HG03521 (cell line): ENCODE measurements around the gene SPDYE2B.
A peak's percentile ranks its signal among the peaks of the same experiment; 100 is the strongest.
"Not testable (repeated sequence)": the region's sequence is repeated elsewhere in the genome, so short reads cannot be mapped to it uniquely, and the experiment has no call there.

Source experiments
- ATAC-seq: cut with Tn5 transposase; IDR thresholded peaks from one replicate; pipeline ENCODE4 v1.9.1; 2021; ENCODE audit warnings: mild to moderate bottlenecking, moderate library complexity; ENCODE audit not compliant: unreplicated experiment

Gene SPDYE2B

DNA sequence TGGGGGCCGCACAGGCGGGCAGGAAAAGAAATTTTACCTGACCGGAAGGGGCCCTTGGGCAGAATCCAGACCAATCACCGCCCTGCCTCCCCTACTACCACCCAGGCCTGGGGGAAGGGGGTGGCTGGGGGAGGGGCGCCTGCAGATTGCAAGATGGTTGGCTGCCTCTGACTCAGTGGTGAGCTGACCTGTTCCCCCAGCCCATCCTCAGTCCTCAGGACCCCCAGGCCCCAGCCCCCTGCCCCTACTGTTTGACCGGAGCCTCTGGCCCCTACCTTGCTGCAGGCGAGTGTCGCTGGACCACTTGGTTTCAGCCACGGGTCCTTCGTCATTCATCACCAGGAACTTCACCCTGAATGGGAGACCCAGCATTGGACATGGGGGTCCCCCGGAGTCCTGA lies 11.3 kb upstream of the SPDYE2B start:
- not testable (repeated sequence) for ATAC-seq

- not testable (repeated sequence) for ATAC-seq
These were observed 7.4 kb upstream of the SPDYE2B start, which contains the start of gene UPK3BL1 for GRCh38 chr7:102642691-102643090. Gene UPK3BL1, minus strand, starts transcription at chr7:102642791. Its CDS starts 50 bp downstream, at chr7:102642741.

DNA sequence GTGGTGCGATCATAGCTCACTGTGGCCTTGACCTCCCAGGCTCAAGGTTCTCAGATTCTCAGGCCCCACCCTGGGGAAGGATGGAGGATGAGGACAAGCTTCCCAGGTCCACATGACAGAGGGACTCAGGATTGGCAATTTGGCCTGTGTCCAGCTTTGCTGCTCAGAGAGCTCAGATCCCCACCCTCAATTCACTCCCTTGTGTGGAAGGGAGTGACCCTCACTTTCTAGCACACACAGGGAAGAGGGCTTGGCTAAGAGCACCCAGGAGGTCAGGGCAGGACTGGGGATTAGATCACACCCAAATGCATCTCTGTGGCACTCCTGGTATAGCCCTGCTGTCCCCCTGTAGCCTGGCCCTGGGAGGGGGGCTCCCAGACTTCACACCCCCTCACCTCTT lies 6.7 kb upstream of the SPDYE2B start:
- ATAC-seq, result not testable (repeated sequence)

DNA sequence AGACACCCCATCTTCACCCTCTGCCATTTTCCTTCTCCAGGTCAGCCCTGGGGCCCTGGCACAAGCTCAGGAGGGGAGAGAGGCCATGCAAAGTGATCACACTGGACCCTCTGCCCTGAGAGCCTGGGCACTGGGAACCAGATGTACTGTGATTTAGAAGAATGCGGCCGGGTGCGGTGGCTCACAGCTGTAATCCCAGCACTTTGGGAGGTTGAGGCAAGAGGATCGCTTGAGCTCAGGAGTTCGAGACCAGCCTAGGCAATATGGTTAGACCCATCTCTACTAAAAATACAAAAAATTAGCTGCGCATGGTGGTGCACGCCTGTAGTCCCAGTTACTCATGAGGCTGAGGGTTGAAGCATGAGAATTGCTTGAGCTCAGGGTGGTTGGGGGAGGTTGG lies 2.3 kb upstream of the SPDYE2B start:
- not testable (repeated sequence) for ATAC-seq

DNA sequence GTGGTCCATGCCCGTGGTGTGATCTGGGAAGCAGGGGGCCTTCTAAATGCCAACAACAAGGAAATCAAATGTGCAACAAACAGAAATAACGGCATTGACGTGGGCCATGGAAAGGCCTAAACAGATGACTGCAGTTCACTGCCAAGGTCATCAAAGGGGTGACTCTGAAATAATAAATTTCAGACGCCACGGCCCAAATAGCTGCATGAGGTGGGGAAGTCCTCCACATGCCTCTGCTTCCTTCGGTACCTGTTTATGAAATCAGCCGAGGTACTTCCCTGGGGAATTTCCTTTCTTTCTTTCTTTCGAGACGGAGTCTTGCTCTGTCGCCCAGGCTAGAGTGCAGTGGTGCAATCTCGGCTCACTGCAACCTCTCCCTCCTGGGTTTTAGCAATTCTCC lies 14.6 kb downstream of the SPDYE2B start:
- ATAC-seq, result not testable (repeated sequence)

DNA sequence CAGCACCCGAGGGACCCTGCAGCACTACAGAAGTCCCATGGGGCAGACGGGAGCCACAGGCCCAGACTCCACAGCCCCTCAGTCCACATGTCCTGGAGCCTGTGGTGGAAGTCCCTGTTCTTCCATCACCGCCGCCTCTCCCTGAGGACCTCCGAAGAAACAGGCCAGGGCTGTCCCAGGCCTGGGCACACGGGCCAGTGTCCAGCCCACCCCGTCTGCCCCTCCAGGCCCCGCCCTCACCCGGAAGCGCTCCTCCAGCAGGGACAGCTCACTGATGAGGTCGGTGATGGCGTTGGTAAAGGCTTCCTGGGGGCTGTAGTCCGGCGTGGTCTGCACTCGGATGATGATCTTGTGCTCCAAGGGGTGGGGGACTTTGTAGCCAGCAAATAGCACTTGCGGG lies 16.7 kb downstream of the SPDYE2B start:
- not testable (repeated sequence) for ATAC-seq

GRCh38 chr7:102667523-102667922 lies 17.4 kb downstream of the SPDYE2B start:
- ATAC-seq, result not testable (repeated sequence)

GRCh38 chr7:102671166-102671955 lies 21.2 kb downstream of the SPDYE2B start, which contains the start of gene POLR2J2:
Gene POLR2J2, minus strand, starts transcription at chr7:102671663. Its CDS starts 62 bp downstream, at chr7:102671601.
- peak; percentile 79 for ATAC-seq

DNA sequence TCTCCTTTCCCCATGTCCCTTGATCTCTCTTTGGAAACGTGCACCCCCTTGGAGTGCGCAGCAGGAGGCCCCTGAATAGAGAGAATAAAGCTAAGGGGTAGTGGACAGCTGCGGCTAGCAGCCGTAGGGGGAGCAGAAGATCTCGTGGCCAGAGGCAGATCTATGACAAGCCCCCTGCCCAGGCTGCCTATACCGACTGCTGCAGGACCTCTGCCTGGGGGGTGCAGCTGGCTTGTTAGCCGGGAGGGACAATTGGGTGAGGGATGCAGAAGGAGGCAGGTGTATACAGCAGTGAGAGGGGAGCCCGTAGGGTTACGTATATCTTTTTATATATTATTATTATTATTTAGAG lies 21.8 kb downstream of the SPDYE2B start:
- peak; percentile 12 for ATAC-seq

GRCh38 chr7:102673447-102674067 lies 23.4 kb downstream of the SPDYE2B start:
- not testable (repeated sequence) for ATAC-seq

GRCh38 chr7:102675545-102675944 lies 25.4 kb downstream of the SPDYE2B start:
- not testable (repeated sequence) for ATAC-seq

DNA sequence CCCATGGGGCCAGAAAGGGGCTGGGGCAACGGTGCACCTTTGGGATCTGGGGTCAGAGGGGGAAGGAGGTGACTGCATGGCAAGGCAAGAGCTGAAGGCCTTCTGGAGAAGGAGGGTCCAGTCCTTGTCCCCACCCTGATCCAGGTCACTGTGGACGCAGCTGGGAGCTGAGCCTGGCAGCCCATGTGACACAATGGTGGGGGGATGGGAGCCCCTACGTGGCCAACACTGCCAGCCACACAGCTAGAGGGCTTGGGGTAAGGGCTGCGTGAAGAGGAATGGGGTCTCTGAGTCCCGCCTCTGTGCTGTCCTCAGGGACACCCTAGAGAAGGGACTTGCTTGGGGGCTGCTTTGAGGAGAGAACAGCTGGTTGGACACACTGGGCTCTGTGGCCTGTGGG lies 30.7 kb downstream of the SPDYE2B start:
- ATAC-seq, result not testable (repeated sequence)

DNA sequence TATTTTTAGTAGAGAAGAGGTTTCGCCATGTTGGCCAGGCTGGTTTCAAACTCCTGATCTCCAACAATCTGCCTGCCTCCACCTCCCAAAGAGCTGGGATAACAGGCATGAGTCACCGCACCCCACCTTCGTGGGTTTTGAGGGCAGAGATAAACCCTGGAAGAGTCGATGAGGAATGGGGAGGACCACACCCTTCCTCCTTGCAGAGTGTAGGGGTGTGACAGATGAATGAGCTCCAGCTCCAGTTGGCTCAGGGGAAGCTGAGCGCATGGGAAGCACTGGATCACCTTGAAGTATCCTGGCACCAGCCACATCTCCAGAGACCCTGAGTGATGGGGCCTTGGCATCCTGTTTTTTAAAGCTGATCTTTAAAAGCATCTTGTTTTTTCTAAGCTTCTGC lies 32.4 kb downstream of the SPDYE2B start:
- not testable (repeated sequence) for ATAC-seq

- peak; percentile 66 for ATAC-seq
These were observed 38.3 kb downstream of the SPDYE2B start for GRCh38 chr7:102688299-102689036.

- ATAC-seq, result peak; percentile 67
These were observed 39.5 kb downstream of the SPDYE2B start for GRCh38 chr7:102689436-102690282.

- not testable (repeated sequence) for ATAC-seq
These were observed 40.5 kb downstream of the SPDYE2B start for GRCh38 chr7:102690602-102691001.

- not testable (repeated sequence) for ATAC-seq
These were observed 43.9 kb downstream of the SPDYE2B start for GRCh38 chr7:102694008-102694407.

DNA sequence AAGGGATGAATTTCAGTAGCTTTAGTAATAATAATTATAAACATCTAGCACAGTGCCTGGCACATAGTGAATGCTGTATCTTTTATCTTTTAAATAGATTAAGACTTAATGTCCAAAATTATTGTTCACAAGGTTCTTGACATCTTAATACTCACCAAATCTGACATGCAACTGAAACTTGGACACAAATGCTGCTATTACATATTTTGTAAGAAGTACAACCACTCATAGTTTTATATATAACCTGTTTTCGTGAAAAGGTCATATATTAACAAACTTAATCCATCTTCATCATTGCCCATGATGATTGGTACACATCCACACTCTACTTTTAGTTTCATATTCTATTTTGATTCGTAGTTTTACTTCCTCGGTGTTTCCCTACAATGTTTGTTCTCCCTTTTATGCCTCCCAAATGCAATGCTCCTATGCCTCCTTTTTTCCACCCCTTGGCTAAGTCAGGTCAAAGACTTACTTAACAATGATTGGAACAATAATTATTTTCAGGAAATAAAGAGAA lies 45.0 kb downstream of the SPDYE2B start:
- not testable (repeated sequence) for ATAC-seq

DNA sequence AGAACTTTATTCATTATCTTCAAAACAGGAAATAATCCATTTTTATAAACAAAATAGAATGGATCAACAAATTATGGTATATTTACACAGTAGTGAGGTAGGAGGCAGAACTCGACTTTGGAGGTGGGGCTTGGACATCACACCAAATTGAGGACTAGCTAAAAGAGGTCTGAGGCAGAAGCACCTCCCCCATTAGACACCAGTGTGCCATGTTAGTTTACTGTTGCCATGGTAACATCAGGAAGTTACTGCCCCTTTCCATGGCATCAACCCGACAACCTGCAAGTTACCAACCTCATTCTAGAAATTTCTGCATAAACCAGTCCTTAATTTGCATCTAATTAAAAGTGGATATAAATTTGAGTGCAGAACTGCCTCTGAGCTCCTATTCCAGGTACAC lies 45.9 kb downstream of the SPDYE2B start:
- not testable (repeated sequence) for ATAC-seq
